Activated CD4-positive, alpha-beta T cell treated with anti-CD3 and anti-CD28 coated beads, Interleukin-2, Interleukin-4, amounts not matched to agents 100 ng/mL and 50 ng/mL, durations not matched to agents 16 hours and 8 hours (primary cell): ENCODE data around the gene HOXC10.

Experiments used
- DNase-seq: peaks from one replicate; pipeline ENCODE4 v3.0.0-alpha.2; 2020; ENCODE audit warnings: low spot score

HOXC10 gene

DNA sequence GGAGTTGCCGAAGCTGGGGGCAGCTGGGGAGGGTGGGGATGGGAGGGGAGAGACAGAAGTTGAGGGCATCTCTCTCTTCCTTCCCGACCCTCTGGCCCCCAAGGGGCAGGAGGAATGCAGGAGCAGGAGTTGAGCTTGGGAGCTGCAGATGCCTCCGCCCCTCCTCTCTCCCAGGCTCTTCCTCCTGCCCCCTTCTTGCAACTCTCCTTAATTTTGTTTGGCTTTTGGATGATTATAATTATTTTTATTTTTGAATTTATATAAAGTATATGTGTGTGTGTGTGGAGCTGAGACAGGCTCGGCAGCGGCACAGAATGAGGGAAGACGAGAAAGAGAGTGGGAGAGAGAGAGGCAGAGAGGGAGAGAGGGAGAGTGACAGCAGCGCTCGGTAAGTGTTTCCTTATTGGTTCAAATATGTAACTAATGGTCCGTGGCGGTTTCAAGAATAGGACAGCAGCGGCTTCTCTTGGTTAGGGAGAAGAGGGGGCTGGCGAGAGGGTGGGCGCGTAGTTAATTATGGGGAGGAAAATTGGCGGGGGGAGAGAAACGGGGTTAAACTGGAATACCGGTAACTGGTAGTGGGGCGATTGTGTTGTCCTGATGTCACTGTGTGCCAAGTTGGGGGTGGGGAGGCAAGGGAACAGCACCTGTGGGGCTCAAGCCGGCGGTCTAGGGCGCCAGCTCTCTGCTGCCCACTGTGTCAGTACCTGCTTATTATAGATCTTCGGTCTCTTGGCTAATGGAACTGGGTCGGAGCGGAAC lies 32.3 kb downstream of the HOXC10 start:
- no peak for DNase-seq

DNA sequence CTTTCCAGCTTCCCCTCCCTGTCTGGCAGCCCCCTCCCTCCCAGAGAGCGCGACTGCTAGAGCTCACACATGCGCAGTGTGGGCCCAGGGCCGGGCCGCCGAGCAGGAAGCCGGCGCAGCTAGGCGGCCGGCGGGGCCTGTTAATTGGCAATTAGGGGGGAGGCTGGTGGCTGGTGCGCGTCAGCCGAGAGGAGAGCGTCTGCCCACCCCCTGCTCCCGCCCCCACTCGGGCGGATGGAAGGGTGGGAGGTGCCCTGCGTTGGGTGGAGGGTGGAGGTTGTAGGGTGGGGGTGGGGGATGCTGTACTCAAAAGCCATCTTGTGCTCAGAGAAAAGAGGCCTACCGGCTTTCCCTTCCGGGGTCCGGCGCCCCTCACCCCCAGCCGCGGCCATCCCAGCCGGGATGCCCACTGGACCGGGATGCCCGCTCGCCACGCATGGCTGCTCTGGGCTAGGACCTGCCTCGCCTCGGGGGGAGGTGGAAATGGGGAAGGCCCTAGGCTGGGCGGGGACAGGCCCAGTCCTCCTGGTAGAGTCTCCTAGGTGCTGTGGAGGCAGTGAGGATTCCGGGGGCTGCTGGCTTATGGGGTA lies 33.0 kb downstream of the HOXC10 start:
- DNase-seq = peak; percentile 72

DNA sequence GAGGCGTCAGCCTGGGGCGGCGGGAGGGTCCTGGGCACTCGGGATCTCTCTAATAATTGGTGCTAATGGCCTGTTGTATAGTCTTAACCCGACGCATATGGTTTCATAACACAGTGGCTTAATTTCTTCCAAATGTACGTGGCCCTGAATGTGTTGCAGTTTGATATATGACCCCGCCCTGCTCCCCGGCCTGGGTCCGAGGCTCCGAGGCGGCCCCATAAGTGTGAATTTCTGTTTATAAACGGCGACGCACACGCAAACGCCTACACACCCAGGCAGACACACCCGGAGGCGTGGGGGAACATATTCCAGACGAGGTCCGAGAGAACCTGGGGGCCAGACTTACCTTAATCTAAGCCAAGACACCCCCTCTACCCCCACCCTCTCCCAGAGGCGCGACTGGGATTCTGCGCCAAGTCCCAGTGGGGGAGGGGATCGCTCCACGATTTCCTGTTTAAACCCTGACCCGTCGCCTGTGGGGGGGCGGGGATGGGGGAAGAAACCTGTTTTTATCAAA lies 33.6 kb downstream of the HOXC10 start:
- DNase-seq = no peak

DNA sequence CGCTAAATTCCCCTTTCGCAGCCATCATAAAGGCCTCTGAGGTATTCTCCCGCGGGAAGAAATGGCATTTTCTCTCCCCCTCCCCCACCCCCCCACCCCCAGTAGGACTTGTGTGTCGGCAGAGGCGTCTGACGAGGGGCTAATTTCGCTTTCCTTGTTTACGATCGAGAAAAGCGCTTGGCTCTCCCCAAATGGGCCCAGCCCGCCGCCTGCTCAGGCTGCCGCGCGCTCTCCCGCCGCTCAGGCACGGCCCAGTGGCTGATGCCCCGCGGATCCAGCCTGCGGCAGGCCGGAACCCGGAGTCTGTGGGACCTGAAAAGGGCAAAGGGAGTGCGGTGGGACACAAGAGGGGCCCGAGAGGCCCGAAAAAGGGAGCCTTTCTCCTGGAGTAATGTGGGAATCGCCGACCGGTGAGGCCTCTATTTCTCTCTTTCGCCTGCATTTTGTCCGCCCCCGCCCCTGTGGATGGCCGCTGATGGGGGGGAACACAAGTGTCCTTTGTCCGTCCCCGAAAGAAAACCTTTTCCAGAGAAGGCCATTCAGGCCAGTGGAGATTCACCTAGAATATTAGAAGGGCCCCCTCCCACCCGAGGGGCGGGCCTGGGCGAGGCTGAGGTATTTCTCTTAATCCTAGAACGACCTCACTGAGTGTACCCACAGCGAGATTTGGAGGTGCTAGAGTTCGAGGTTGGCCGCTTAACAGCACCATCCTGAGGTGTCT lies 34.3 kb downstream of the HOXC10 start:
- DNase-seq = no peak

DNA sequence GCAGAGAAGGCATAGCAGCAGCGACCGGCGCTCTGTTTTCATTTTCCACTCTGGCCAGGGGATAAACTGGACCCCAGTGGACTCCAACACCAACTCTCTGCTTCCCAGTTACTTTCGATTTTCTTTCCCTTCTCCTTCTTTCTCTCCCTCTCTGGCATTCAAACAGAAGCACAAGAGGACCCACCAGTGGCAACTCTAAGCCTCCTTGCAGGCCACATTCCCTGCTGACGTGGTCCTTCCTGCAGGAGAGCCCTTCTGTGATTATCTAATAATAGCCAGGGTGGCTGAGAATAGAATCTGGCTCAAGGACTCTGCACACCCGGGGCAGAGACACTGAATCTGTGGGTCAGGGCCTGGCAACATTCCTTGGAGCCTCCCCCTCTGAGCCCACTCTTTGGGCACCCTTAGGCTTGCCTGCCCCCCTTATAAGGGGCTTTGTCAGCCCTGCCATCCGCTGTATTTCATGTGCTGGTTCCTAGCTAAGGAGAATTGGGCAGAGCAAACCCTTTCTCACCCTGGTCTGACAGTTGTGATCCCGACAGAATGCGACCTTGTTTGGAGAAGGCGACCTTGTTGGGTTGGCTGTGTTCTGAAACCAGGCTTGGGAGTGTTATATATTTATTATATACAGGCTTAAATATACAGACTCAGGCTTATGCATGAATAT lies 35.1 kb downstream of the HOXC10 start:
- DNase-seq = no peak

DNA sequence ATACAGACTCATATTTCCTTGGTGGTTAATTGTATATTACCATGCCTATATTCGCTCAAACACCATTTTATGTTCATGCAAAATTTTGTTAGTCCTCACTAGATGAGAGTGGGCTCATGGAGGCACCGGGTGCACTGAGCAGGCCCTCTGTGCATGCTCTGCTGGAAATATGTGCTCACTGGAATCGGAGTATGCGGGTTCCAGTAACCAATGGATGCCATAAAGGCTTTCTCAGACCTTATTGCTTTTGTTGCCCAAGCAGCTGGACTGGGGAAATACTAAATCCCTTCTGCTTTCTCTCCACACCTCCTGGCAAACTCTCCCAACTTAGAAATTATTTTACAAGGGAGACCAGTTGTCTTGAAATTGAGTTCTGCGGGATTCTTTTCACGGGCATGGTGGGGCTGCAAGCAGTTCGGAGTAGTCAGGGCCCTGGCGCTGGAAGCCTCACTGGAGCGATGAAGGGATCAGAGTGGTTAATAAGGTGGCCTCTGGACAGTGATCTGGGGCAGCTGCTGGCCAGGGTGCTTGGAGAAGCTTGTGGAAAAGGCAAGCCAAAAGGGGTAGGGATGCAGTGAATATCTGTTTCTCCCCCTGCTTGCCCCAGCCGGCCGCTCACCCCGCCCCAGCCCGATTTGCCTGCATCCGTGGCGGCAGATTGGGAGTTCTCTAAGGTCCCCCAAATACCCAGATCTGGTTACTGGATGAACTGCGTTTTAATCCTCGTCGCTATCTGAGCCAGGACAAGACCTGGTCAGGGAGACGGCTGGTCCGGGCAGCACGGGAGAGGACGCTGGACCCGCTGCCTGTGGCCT lies 35.9 kb downstream of the HOXC10 start:
- no peak for DNase-seq

DNA sequence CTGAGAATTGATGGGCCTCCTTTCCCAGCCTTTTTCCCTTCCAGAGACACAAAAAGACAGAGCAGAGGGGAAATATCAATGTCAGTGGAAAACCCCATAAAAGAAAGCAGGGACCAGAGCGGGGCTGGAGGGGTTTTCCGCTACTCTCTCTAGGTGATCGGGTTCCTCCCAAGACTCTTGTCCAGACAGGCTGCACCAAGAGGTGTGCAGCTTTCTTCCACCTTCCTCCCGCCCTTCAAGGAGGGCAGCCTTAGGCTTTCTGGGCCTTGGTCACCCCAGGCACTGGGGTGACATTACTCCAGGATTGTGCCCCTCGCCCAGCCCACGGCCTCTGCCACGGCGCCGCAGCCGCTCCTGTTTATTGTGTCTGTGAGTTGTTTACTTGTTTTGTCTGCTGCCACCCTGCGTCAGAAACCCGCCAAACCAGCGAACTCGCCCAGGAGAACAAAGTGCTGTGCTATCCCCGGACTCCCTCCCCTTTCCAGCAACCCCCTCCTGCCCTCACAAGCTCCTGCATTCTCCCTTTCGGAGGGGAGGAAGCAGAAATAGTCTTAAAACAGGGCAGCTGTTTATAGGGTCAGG lies 36.6 kb downstream of the HOXC10 start:
- DNase-seq = no peak

DNA sequence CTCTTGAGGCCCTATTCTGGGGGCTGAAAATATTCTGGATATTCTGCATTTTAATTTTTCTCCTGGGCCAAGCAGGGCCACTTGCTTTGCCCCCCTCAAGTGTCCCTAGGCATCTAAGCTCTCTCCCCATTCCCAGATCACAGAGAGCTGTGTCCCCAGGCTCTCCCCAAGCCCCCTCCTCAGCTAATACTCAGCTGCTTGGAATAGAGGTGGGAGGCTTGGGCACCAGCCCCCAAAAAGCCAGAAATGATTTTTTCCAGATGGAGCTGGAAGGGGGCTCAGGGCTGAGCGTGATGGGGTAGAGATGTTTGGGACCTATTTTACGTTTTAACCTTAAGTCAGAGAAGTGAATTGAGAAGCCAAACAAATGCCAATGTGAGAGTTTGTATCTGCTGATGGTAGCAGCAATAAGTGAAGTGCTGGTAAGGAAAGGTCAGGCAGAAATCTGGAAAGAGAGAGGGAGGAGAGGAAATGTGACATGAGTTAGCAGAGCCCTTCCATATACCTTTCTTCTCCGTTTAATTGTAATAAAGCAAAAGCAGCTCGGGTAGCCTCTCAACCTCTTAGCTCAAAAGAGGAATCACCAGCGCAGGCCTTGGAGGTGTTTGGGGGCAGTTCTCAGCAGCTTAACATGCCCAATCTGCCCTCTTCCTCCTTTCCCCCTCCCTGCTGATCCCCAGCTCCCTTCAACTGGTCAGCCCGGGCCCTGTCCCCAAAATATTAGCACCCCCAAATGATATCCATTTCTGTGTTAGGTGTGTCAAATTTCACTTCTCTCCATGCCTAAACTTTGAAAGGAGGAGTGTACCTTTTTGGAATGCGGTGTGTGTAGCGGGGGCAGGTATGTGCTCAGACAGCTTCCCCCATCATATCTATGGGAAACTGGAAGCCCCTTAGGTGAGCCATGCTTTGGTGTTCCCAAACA lies 38.3 kb downstream of the HOXC10 start:
- DNase-seq = no peak

DNA sequence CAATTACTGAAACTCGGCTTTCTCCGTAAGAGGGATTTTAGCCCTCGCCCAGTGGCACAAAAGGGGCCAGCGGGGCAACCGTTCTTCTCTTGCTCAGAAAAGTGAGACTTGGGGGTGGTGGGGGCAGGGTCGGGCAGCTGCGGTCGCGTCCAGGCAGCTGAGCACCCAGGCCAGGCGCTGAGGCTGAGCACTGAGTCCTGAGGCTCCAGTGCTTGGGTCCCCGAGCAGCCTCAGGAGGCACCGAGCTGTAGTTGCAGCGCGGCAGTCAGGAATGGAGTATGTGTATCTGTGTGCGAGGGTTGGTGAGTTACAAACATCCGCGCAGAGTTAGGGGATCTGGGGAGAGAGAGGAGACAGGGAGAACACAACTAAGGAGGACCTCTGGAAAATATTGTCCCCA lies 39.2 kb downstream of the HOXC10 start:
- DNase-seq = no peak

DNA sequence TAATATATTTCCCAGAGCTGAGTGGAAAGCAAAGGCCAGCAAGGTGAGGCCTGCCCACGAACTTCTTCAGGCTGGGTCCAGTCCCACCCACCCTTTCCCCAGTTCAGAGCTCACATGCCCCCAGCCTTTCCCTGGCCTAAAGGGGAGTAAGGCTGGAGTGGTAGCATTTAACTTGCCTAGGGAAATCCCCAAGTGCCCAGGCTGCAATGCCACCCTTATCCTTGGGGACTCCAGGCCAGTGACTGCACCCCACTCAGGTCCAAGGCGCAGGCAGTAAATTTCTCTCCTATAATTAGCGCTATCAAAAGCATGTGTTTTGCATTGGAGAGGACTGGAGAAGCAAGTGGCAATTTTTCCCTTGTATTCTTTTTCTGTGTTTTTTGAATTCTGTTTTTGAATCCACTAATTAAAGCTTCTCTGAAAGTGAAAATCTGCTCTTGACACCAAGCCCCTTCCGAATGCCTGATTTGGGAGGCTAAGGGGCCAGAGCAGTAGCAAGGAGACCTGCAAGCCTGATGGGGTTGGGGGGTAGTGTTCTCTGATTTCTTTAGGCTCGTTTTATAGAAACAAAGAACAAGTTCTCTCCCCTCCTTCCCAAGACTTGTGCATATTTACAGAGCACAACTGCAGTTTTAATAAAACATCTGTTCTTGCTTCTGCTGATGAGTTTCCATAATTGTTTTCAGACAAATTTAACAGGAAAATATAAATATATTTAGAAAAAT lies 39.8 kb downstream of the HOXC10 start:
- DNase-seq = no peak

DNA sequence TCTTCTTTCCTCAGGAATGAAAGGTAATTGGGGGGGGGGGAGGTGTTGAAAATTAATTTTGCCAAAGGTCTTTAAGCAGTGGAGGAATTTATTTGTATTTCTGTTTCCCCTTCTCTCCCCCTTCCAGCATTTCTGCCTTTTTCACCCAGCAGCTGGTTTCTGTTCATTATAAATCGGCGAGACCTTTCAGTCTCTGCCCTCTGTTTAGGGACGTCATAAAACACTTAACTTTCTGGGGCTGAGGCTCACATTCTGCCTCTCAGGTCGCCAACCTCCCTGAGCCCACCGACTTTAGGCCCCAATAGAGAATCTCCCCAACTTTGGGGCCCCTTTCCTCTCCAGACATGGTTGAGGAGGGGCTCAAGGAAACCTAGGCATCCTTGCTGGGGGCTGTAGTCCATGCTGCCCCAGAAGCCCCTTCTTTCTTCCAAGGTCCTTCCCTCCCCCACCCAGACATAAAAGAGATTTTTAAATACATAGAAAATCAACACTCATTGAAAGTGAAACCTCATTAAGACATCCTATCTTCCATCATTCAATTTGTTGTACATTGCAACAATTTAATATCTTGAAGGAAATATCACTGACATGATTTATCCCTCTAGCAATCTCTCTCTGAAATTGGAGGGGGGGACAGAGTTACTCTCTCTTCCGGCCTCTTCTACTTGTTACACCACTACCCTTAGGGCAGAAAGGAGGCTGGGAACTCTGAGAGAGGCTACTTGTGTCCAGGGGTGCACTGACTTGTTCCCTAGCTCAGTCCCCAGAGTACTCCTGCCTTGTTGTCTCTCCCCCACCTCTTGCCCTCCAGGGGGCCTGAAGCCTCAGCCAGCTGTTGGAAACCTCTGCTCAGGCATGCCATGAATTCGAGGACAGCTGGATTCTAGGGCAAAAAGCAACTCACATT lies 40.8 kb downstream of the HOXC10 start:
- DNase-seq = no peak

DNA sequence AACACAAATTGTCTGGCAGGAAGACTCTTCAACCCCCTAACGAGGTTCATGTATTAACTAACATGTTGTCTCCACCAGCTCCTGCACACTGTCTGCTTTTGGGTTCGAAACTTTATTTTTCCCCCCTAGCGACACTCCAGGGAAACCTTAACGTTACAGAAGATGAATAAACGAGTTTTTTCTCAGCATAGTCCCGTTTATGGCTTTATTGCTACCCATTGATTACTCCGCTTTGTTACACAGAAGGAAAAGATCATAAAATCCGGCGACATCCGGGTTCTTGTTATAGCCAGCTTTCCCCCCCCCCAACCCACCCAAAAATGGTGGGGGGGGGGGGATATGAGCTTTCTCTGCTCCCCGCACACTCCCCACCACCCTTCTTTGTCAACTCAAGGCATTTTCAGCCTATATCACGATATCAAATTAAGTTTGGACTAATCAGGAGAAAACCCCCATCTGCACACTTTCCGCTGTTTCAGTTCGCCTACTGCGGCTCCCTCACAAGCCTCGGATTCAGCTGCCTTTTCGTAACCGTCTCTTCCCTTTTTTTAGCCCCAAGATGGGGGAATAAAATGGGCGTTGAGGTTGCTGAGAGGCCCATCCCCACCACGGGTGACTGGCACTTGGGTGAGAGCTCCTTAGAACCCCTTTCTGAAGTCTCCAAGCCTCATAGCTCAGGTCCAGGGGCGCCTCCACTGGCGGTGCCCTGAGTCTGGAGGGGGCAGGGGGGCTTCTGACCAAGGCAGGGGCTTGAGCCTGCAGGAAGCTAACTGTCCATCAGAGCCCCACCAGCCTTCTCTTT lies 41.9 kb downstream of the HOXC10 start:
- DNase-seq = no peak

DNA sequence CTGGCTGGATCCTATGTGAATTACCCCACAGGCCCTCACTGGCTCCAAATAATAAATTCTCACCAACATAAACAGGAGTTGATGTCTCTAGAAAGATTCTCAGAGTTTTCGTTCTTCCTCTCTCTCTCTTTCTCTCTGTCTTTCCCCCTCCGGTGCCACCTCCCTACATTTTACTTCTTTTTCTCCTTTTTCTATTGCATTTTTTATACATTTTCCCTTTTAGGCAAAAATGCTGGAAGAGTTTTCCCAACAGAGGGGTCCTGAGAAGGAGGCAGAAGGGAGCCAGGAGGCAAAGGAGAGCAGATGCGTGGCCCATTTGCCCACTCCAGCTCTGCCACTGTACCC lies 42.5 kb downstream of the HOXC10 start:
- no peak for DNase-seq

DNA sequence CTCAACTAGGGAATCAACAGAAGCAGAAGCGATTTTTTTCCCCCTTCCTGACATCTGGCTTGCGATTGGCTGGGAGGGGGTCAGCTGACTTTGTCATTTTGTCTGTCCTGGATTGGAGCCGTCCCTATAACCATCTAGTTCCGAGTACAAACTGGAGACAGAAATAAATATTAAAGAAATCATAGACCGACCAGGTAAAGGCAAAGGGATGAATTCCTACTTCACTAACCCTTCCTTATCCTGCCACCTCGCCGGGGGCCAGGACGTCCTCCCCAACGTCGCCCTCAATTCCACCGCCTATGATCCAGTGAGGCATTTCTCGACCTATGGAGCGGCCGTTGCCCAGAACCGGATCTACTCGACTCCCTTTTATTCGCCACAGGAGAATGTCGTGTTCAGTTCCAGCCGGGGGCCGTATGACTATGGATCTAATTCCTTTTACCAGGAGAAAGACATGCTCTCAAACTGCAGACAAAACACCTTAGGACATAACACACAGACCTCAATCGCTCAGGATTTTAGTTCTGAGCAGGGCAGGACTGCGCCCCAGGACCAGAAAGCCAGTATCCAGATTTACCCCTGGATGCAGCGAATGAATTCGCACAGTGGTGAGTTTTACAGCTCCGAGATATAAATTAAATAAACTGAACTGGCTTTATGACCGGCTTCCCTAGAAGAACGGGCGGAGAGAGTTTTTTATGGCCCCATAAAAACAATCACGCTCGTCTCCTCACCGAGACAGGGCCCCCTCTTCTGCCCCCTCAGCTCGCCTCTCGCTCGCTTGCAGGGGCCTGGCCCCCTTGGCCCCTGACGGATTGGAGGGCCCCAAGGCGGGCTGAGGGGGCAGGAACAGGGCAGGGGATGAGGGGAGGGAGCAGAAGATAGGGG lies 43.6 kb downstream of the HOXC10 start, which contains the start of gene HOXC6:
Gene HOXC6, plus strand, starts transcription at position 127 of the 888 bp plus-strand sequence. Its CDS starts 82 bp downstream, at position 209.
- DNase-seq = no peak

DNA sequence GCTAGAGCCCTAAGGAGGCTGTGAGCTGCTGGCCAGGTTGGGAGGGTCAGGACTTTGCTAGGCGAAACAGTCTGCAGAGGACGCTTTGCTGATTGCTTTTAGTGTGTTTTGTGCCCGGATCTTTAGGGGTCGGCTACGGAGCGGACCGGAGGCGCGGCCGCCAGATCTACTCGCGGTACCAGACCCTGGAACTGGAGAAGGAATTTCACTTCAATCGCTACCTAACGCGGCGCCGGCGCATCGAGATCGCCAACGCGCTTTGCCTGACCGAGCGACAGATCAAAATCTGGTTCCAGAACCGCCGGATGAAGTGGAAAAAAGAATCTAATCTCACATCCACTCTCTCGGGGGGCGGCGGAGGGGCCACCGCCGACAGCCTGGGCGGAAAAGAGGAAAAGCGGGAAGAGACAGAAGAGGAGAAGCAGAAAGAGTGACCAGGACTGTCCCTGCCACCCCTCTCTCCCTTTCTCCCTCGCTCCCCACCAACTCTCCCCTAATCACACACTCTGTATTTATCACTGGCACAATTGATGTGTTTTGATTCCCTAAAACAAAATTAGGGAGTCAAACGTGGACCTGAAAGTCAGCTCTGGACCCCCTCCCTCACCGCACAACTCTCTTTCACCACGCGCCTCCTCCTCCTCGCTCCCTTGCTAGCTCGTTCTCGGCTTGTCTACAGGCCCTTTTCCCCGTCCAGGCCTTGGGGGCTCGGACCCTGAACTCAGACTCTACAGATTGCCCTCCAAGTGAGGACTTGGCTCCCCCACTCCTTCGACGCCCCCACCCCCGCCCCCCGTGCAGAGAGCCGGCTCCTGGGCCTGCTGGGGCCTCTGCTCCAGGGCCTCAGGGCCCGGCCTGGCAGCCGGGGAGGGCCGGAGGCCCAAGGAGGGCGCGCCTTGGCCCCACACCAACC lies 44.8 kb downstream of the HOXC10 start:
- DNase-seq = no peak
